ENCODE measurements around the gene TBL2. TPM values are rescaled to one million over a fixed set of nuclear protein-coding genes. Genes with fewer than 3 reads are reported as not detected.

TBL2 gene, protein sequence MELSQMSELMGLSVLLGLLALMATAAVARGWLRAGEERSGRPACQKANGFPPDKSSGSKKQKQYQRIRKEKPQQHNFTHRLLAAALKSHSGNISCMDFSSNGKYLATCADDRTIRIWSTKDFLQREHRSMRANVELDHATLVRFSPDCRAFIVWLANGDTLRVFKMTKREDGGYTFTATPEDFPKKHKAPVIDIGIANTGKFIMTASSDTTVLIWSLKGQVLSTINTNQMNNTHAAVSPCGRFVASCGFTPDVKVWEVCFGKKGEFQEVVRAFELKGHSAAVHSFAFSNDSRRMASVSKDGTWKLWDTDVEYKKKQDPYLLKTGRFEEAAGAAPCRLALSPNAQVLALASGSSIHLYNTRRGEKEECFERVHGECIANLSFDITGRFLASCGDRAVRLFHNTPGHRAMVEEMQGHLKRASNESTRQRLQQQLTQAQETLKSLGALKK
- total RNA-seq (2022) (44.0 and 47.0 TPM in 2 replicates), Bru-seq, nascent RNA (percentile 84 among the genes with signal in this experiment), BruChase-seq, experiment 1, labeled RNA remaining after a 6-hour chase (percentile 86 among the genes with signal in this experiment), BruChase-seq, experiment 2, labeled RNA remaining after a 2-hour chase (percentile 82 among the genes with signal in this experiment)
- long read RNA-seq, full-length matches to known transcripts = 189 of 211 reads
- long read RNA-seq, partial matches to known transcripts = 2 of 211 reads
- long read RNA-seq, other reads (novel, unspliced or antisense) = 20 of 211 reads

DNA sequence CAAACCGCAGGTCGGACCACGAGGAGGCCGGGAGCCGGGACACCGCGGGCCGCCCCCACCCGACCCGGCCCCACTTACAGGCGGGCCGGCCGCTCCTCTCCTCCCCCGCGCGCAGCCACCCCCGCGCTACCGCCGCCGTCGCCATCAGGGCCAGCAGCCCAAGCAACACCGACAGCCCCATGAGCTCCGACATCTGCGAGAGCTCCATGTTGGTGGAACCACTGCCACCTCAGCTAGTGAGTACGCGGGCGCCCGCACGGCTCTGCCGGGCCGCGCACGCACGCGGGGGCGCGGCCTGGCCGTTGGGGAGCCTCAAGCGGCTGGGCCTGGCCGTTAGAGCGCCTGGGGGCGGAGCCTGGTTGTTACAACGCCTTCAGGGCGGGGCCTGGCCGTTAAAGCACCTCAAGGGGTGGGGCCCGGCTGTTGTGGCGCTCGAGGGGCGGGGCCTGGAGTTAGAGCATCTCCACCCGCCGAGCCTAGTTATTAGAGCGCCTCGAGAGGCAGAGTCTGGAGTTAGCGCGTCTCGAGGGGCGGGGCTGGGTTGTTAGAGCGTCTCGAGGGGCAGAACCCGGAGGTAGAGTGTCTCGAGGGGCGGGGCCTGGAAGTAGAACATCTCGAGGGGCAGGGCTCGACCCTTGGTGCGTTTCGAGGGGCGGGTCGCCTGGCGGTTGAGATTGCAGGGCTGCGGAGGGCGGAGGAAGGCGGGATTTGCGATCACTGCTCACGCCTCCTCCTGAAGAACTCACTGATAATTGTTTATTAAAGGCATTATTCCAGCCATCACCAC, at the start of gene TBL2:
Gene TBL2, minus strand, starts transcription at position 238 of the 787 bp plus-strand sequence. Its CDS starts 30 bp downstream, at position 208.
- Mint-ChIP-seq H3K27ac (ENCODE audit: low read depth, unreplicated experiment) (peak within 1 kb of the TSS; percentile 93), H3K4me1 (ENCODE audit: insufficient read depth, unreplicated experiment) (peaks cover 5% of the 10 kb centered on the region), H3K36me3 (ENCODE audit: insufficient read depth, unreplicated experiment) (peaks cover 40% of the 10 kb centered on the region), H3K9me3 (ENCODE audit: unreplicated experiment) (no peaks in the 10 kb centered on the region), H3K27me3 (ENCODE audit: insufficient read depth, unreplicated experiment) (no peaks in the 10 kb centered on the region), H3K4me3 (ENCODE audit: unreplicated experiment) (peak within 1 kb of the TSS; percentile 87)
- intact Hi-C loops (cut with micrococcal nuclease) = no loop called here
- no TSS peak for BruUV-seq (replicated peaks)
- TF ChIP-seq, protein P1, sequence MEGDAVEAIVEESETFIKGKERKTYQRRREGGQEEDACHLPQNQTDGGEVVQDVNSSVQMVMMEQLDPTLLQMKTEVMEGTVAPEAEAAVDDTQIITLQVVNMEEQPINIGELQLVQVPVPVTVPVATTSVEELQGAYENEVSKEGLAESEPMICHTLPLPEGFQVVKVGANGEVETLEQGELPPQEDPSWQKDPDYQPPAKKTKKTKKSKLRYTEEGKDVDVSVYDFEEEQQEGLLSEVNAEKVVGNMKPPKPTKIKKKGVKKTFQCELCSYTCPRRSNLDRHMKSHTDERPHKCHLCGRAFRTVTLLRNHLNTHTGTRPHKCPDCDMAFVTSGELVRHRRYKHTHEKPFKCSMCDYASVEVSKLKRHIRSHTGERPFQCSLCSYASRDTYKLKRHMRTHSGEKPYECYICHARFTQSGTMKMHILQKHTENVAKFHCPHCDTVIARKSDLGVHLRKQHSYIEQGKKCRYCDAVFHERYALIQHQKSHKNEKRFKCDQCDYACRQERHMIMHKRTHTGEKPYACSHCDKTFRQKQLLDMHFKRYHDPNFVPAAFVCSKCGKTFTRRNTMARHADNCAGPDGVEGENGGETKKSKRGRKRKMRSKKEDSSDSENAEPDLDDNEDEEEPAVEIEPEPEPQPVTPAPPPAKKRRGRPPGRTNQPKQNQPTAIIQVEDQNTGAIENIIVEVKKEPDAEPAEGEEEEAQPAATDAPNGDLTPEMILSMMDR (IDR thresholded peaks at IDR 0.05; ENCODE audit: unreplicated experiment) = no peak
- CTCF ChIA-PET = interaction anchor here (0.7 kb wide), 1 partner anchor 865 kb away, joined by 4 read pairs; no protein-coding TSS in a partner anchor
- DNase-seq (ENCODE audit: unreplicated experiment) = peak; percentile 98
- POLR2A ChIA-PET = interaction anchor here (0.6 to 2.0 kb wide), 13 partner anchors 11 to 1009 kb away, joined by 3 to 22 read pairs (median 5); partner anchors contain the start of genes ABHD11, BAZ1B and BCL7B

DNA sequence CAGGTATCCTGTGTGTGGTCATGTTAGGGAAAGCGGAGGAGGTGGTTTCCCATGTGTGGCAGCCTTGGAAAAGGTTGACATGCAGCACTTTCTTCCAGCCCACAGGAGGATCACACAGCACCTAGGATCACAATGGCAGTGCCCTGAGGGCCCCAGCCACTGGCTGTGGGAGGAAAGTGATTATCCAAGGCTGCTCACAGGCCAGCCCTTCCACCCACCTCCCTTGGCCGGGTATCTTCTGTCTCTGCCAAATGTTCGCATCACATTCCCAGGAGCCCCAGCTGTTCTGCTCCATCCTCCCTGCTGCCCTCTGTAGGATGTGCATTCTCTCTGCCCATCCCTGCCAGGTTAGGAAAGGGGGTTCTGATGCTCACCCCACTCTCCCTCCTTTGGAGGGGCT, 48.4 kb upstream of the TBL2 start:
- DNase-seq (ENCODE audit: unreplicated experiment) = peak; percentile 62
- Mint-ChIP-seq H3K27me3 (ENCODE audit: insufficient read depth, unreplicated experiment) (peaks cover 8% of the 10 kb centered on the region), H3K9me3 (ENCODE audit: unreplicated experiment) (no peaks in the 10 kb centered on the region), H3K36me3 (ENCODE audit: insufficient read depth, unreplicated experiment) (peaks cover 9% of the 10 kb centered on the region), H3K4me1 (ENCODE audit: insufficient read depth, unreplicated experiment) (no peaks in the 10 kb centered on the region), H3K4me3 (ENCODE audit: unreplicated experiment) (no peak overlapping the region), H3K27ac (ENCODE audit: low read depth, unreplicated experiment) (no peak overlapping the region)
- TF ChIP-seq, protein P1 (IDR thresholded peaks at IDR 0.05; ENCODE audit: unreplicated experiment) = no peak
- CTCF ChIA-PET = interaction anchor here (0.5 to 1.3 kb wide), 5 partner anchors 10 to 60 kb away, joined by 3 to 8 read pairs (median 3); no protein-coding TSS in a partner anchor
- POLR2A ChIA-PET = no interaction called here
- intact Hi-C loops (cut with micrococcal nuclease) = loop anchor here (5.0 kb wide), 1 partner anchor 40 kb away; the partner anchor contains the start of gene VPS37D
- no TSS peak for BruUV-seq (replicated peaks)

DNA sequence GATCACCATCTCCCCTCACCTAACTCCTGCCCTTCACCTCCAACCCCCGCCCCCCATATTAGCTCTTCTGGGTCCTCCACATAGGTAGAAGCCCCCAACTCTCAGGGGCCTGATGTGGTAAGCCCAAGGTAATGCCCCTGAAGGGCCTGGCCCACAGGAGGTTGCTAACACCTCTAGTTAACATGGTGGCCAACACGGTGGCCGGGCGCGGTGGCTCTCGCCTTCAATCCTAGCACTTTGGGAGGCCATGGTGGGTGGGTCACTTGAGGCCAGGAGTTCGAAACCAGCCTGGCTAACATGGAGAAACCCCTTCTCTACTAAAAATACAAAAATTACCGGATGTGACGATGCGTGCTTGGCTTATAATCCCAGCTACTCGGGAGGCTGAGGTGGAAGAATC, 46.9 kb upstream of the TBL2 start:
- intact Hi-C loops (cut with micrococcal nuclease) = loop anchor here (2.0 to 5.0 kb wide), 2 partner anchors 42 to 58 kb away; partner anchors contain the start of genes BUD23, DNAJC30 and VPS37D

More for the DNA sequence above, 46.9 kb upstream of the TBL2 start:
- Mint-ChIP-seq H3K4me3 (ENCODE audit: unreplicated experiment) (no peak overlapping the region), H3K27ac (ENCODE audit: low read depth, unreplicated experiment) (no peak overlapping the region), H3K4me1 (ENCODE audit: insufficient read depth, unreplicated experiment) (no peaks in the 10 kb centered on the region), H3K27me3 (ENCODE audit: insufficient read depth, unreplicated experiment) (peaks cover 8% of the 10 kb centered on the region), H3K36me3 (ENCODE audit: insufficient read depth, unreplicated experiment) (peaks cover 9% of the 10 kb centered on the region), H3K9me3 (ENCODE audit: unreplicated experiment) (no peaks in the 10 kb centered on the region)
- TF ChIP-seq, protein P1 (IDR thresholded peaks at IDR 0.05; ENCODE audit: unreplicated experiment) = no peak
- POLR2A ChIA-PET = no interaction called here
- CTCF ChIA-PET = interaction anchor here (0.5 to 1.6 kb wide), 4 partner anchors 18 to 26 kb away, joined by 3 to 5 read pairs (median 4); no protein-coding TSS in a partner anchor
- no peak for DNase-seq (ENCODE audit: unreplicated experiment)
- BruUV-seq (replicated peaks) = no TSS peak
